HG03139 (cell line): ENCODE data around the gene FOXB1.

Experiments used
- ATAC-seq: cut with Tn5 transposase; IDR thresholded peaks from one replicate; pipeline ENCODE4 v1.9.1; 2021; ENCODE audit not compliant: unreplicated experiment

FOXB1 gene

DNA sequence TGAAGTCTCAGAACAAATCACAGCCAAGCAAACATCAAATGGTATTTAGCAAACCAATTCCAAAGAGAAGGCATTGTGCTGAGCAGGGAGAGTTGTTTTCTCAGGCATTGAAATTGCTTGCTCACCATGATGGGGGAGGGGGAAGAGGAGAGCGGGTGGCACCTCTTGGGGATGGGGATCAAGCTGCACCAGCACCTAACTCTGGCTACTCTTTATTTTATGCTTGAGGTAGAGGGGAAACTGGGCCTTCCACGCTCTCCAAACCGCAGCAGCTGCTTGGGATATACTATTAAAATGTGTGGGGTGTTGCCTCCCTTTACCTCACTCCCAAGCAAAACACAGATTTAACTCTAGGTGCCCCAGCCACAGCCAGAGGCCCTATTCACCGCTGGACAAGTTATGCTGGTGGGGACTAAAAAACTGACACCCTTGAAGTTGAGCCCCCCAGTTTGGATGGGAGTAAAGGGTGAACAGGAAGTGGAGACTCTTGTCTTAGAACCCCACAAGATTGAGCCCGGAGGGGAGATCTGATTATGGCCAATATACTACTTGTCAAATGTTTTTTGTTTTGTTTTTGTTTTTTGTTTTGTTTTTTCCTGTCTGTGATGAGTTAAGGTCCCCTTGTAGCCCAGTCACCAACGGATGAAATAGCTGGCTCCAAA, 5.0 kb upstream of the FOXB1 start:
- ATAC-seq, result no peak

DNA sequence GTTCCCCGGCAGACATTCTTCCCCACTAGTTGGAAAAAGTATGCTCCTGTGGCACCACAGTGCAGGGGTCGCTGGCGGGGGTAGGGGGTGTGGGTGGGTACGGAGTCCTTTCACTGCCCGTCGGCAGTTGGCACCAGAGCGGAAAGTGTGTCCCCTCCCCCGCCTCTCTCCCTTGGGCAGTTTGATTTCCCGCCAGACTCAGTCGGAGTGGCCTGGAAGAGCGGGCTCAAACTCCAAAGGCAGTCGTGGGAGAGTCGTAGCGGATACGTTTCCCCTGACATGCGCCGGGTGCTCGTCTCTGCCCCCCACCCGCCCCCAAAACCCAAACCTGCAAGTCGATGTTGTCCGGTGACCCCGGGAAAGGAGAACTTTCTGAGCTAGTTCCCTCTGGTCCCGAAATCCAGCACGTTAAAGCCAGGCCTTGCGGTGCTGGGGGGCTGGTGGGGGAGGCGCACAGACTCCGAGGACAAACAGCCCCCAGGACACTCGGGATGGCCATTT, 4.4 kb upstream of the FOXB1 start:
- no peak for ATAC-seq

DNA sequence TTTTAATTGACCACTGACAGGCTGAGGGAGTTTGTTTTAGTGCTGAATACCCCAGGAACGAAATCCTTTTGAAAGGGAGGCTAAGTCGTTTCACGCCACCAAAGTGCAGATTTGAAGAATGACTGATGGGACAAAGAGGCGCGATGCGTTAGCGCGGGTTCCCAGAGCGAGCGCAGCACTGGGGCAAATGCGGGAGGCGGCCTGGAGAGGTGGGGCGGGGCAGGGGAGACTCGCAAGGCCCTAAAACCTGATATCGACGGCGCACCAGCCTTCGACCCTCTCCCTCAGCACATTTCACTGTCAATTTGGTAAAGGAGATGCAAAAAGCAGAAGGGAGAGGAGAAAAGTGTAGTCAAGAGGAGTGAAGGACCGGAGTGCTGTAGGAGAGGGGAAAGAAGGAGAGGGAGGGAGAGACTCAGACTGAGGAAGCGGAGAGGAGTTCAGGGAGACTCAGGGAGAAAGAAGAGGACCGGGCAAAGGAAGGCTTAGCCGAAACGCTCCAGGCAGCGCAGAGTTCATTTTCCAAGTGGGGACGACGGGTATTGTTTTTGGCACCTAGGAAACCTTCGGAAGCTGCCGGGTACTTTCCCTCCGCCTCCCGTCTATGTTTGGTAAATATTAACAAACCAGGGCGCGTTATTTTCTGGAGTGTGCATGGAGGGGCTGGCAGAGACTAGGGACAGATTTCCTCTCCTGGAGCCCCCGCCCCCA, 3.8 kb upstream of the FOXB1 start:
- no peak for ATAC-seq

DNA sequence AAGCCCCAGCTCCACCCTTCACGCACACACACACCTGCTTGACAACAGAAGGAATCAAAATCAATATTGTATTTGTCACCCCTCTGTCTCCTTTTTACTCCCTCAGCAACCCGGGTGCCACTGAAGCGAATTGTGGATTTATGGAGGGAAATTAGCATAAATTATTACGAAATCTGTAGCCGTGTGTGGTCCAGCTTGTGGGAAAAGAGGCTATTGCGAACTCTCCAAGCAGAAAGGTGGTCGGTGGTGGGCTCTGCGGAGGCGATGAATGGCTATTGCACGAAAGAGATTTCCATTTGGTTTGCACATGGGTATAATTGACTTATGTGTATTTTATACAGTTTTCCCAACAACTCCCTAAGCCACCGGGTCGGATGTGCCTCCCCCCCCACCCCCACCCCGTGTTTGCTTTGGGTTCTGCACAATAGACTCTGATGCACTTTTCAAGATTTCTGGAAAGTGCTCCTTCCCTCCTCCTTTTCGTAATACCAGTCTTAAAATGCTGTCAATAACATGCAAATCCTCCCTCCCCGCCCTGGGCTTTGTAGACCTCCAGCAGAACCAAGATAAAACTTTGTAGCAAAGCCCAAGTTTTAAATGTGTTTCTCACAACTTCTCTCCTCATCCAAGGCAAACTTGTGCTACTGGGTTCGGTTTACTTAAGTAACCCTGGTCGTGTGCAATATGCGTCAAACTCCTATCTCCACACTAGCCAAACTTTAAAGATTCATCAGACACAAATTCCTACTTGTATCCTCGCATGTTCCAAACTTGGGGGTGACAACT, 3.1 kb upstream of the FOXB1 start:
- ATAC-seq, result no peak

DNA sequence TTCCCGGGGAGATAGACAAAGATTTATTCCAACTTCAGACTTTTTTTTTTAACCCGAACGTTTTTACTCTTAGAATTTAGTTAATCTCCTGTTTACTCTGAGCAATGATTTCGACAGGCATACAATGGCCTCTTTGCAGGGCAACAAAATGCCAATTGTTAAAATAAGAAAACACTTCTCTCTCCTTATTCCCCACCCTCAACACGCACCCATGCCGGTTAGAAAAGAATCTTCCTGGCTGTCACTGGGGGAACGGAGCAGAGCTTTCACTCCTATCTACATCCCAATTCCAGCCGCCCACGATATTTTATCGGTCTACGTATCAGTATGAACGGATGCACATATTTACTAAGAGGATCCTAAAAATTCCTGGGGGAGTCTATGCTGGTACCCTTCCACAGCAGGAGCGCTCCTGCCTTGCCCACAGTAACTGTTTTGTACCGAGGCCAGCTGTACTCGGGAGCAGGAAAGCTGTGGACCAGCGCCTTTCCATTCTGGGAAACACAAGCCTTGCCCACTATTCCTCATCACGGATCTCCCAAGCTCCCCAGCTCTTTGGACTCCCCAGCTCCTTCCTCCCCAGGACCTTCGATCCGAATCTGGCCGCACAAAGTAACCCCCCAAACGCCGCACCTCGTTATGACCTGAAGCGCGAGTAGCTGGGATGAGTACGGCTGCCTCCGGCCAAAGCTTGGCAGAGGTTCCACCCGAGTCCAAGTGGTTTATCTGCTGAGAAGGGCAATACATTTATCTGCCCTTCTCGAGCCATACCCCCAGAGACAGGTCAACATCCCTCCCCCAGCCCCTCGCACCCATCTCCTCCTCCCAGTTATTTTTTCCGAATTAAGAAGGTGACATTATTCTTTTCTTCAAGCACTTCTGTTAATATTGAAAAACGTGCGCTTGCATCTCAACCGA, 2.2 kb upstream of the FOXB1 start:
- no peak for ATAC-seq

DNA sequence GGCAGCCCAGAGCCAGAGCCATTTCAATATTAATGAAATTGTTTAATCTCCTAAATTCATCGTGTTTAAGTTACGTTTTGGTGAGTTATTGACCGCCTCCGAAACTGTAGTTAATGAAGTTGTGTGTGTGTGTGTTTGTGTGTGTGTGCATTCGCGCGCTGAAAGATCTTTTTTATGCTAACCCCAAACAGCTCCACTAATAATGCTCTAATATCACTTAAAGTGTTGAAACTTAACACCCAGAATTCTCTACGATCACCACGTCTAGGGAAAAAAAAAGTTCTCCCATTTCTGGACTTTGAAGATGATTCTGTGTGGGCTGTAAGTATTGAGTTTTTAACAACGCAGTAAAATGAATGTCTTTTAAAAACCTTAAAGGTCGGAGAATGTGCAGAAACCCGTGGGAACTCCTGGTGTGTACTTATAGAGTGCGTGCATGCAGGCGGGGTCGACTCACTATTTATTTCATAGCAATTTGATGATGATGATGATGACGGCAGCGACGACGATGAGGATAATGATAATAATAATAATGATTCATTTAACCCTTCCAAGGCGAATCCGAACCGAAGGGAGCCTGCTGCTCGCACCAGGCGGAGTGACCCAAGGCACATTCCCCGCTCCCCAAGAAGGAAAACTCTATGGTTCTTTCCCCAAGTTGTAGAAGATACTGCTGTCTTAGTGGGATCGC, 1.4 kb upstream of the FOXB1 start:
- no peak for ATAC-seq

DNA sequence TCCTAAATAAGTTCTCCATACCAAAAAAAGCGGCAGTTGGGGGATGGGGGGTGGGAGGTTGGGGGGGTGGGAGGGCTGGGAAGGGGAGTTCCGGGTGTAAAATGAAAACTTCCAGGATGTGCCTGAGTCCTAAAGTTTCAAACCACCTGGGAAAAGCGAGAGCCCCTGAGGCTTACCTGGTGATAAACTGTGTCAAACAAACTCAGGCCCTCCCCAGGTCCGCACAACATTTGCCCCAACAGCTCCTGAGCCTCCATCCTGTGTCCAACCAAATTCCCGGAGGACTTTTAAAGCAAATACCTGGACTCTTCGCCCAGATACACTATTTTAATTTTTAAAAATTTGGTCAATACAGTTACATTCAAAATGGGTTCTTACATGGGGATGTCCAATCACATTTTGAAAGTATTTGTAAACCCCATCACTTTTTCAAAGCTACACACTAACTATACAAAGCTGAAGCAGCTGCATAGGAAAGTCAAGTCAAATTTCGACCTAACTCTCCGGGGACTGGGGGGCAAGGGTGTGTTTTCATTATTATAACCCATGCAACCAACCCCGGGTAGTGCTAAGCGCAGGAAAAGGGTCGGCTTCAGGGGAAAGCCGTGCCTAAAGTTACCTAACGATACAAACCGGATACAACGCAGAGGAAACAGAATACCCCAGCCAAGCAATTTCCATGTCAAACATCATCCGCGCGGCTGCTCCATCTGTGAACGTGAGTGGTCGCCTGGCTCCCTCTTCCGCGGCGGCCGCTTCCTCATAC, 685 bp upstream of the FOXB1 start:
- no peak for ATAC-seq

DNA sequence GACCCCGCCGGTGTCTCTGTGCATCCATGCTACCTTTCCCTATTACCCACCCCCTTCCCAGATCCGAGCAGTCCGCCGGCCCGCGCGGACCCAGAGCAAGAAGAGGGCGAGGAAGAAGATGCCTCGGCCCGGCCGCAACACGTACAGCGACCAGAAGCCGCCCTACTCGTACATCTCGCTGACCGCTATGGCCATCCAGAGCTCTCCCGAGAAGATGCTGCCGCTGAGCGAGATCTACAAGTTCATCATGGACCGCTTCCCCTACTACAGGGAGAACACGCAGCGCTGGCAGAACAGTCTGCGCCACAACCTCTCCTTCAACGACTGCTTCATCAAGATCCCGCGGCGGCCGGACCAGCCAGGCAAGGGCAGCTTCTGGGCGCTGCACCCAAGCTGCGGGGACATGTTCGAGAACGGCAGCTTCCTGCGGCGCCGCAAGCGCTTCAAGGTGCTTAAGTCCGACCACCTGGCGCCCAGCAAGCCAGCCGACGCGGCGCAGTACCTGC, 788 bp downstream of the FOXB1 start:
- no peak for ATAC-seq

DNA sequence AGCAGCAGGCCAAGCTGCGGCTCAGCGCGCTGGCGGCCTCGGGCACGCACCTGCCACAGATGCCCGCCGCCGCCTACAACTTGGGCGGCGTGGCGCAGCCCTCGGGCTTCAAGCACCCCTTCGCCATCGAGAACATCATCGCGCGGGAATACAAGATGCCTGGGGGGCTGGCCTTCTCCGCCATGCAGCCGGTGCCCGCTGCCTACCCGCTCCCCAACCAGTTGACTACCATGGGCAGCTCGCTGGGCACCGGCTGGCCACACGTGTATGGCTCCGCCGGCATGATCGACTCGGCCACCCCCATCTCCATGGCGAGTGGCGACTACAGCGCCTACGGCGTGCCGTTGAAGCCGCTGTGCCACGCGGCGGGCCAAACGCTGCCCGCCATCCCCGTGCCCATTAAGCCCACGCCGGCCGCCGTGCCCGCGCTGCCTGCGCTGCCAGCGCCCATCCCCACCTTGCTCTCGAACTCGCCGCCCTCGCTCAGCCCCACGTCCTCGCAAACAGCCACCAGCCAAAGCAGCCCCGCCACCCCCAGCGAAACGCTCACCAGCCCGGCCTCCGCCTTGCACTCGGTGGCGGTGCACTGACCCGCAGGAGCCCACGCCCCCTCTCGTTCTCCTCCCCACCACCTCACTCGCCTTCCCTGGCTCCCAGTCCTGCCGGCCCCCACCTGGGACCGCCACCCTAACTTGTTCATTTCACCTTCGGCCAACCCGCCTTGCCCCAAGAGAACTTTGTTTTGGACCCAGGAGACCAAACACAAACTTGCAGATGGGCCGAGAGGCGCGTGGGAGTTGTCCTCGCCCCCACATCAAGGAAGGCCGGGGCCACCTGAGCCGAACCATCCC, 1.5 kb downstream of the FOXB1 start:
- ATAC-seq, result no peak

DNA sequence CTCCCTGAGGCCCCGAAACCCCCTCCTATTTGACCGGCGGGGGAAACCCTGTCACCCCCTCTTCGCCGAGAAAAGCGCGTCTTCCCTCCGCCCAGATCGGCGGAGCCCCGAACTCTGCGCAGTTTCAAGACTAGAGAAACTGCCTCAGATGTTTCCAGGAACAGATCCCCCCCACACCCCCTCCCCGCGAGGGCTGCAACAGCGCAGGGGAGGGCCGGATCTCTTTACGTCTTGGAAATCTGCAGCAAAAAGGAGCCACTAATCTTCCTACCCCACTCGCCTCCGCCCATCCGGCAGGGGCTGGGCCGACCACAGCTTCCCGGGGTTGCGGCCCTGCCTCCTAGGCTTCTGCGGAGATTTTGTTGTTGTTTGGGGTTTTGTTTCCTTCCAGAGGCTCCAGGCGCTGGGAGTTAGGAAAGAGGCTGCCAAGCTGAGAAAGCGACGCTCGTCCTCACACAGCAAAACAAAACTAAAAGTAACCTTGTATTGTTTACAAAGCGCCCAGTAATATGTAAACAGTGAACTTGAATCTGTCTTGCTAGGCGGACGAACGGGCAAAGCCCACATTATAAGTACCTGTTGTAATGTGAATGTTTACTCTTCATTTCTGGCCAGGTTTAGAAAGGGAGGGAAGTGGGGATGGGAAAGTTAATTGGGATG, 2.2 kb downstream of the FOXB1 start:
- no peak for ATAC-seq

DNA sequence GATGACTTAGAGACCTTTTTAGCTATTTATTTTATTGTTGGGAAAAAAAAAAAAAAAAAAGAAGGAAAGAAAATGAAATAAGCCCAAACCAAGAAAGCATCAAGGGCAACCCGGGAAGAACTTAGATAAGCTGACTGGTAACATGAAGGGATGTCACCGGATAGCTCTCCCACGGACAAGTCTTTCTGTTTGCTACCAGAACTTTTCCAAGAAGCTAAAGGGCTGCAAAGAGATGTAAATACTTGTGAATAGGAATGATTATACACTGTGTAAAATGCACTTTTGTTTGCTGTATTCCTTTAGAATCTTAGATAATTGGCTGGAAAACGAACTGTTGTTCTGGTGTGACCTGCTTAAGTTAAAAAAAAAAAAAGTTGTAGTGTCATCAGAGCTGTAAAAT, 2.8 kb downstream of the FOXB1 start:
- ATAC-seq, result no peak

DNA sequence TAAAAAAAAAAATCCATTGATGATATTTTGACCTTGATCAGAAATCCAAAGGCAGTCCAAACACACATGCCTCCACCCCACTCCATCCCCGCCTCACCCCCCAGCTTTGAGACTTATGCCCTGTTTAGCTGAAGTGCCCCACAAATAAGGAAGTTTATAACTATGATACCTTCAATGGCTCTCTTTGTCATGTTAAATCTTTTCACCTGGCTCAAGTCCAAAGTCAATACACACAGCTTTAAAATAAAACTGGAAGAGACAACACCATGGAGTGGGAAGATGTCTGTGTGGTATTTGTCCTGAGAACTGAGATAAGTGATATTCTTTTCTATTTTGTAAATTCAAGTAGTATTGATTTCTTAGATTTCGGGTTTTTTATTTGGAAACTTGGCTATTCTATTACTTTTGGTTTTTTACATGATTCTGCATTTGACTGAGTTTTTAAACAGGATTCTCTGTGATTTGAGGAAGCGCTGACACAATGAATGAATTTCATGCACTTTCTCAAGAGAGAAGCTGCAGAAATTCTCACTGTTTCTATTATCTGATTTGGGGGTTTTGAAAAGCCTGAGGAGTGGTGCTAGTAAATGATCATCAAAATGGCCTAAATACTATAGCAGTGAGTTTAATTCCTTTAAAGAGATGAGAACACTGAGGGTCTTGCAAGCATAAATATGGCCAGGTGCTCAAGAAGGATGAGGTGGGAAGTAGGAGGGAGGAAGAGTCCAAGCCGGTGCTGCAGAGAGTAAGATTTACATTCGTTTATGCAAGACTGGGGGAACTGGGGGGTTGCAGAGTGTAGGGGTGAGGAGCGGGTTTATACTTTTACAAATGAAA, 5.2 kb downstream of the FOXB1 start:
- ATAC-seq, result no peak

DNA sequence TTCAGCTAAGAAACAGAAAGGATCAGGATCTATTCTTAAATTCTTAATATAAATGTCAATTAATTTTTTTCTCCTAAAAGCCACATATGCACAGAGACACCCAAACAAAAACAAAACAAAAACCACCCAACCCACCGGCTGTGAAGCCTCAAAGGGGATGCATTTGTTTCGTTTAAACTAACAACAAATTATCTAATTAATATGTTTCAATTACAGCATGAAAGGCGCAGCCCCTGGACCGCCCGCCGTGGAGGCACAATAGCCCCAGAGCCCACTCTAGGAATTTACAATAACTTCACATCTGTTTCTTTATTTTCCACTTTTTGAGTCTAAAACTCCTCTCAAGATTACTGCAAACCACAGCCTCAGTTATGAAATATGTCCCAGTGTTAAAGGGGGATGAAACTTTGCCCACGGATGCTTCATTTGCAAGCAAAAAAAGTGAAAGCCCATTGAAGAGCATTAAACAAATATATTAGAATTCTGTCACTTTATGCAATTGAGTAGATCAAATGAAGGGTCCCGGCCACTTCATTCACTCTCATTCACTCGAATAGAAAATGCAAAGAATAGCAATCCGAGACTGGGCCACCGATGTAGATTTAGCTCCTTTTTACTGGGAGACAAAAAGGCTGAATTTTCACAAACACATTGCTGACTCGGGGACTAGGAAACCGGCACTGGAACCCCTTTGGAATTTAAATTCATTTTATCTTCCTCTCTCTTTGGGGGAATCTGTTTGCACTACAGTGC, 6.0 kb downstream of the FOXB1 start:
- no peak for ATAC-seq

DNA sequence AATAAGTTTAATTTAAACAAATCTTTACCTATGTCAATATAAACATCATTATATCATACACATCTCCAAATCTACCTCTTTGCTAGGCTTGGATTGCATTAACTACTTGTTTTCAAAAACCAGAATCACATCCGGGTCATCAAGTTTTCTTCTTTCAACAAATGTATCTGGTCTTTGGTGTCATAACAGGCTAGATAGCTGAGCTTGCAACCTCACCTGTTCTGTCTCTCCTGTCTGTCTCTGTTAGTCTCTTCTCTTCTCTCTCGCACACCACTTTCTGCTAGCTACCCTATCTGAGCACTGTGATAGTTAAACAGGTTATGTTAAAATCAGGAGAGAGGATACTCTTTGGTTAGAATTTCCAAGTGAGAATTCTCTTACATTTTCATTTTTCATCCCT, 6.7 kb downstream of the FOXB1 start:
- no peak for ATAC-seq

DNA sequence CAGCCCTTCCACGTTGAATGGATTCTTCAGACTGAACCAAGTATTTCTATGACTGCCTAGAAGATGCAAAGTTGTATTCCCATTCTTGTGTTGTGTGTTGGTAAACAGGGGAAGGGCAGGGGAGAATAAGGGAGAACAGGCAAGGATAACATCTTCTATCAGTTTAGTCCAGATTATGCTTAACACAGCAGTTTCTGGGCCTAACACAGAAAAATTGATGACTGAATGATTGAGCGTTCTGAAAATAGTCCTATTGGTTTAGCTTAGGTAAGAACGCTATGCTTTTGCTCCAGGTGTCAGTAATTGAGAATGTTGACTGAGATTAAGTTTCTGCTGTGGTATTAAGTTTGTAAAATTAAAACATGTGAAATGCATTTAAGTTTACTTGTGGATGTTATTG, 8.6 kb downstream of the FOXB1 start:
- ATAC-seq, result no peak
